LNCaP clone FGC (cell line): Measurements from ENCODE around the gene APBB2.

ENCODE experiments used
- DNase-seq: peaks from one replicate; pipeline ENCODE4 v3.0.0-alpha.2; 2011; ENCODE audit warnings: low read depth
- H3K4me3 ChIP-seq: 2 replicates; pipeline ENCODE4 v1.5.1; 2011; ENCODE audit warnings: mild to moderate bottlenecking, low read depth, low read length, control low read depth
- TF ChIP-seq, protein P1 (sequence below): IDR thresholded peaks from 2 replicates; pipeline ENCODE4 v1.5.1; 2012; ENCODE audit warnings: mild to moderate bottlenecking; ENCODE audit not compliant: control insufficient read depth, insufficient read depth; ENCODE audit errors: extremely low read depth

The APBB2 gene

GRCh38 chr4:41160856-41161255 lies 53.5 kb downstream of the APBB2 start:
- no peak for DNase-seq
- no peak overlapping the region for H3K4me3 ChIP-seq
- TF ChIP-seq, protein P1, sequence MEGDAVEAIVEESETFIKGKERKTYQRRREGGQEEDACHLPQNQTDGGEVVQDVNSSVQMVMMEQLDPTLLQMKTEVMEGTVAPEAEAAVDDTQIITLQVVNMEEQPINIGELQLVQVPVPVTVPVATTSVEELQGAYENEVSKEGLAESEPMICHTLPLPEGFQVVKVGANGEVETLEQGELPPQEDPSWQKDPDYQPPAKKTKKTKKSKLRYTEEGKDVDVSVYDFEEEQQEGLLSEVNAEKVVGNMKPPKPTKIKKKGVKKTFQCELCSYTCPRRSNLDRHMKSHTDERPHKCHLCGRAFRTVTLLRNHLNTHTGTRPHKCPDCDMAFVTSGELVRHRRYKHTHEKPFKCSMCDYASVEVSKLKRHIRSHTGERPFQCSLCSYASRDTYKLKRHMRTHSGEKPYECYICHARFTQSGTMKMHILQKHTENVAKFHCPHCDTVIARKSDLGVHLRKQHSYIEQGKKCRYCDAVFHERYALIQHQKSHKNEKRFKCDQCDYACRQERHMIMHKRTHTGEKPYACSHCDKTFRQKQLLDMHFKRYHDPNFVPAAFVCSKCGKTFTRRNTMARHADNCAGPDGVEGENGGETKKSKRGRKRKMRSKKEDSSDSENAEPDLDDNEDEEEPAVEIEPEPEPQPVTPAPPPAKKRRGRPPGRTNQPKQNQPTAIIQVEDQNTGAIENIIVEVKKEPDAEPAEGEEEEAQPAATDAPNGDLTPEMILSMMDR: no peak

GRCh38 chr4:41160012-41160789 lies 54.1 kb downstream of the APBB2 start:
- no peak for DNase-seq
- H3K4me3 ChIP-seq: no peak overlapping the region
- TF ChIP-seq, protein P1: no peak

GRCh38 chr4:41158756-41159155 lies 55.6 kb downstream of the APBB2 start:
- H3K4me3 ChIP-seq: no peak overlapping the region
- TF ChIP-seq, protein P1: no peak
- no peak for DNase-seq

DNA sequence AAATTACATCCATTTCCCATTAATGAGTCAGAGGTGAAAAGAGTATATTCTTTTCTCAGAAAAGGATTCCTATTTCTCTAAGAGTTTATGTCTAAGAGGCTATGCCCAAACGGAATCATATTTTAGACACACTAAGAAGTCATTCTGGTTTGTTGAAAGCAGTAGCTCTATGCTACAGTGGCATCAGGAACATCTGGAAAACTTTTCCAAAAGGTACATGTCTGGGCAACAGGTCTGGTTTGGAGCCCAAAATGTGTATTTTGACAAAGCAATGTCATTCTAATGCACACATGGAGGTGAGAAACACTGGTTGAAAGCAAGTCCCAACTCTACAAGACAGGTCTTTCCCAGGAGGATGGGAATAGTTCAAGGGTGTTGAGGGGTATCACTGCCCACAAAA lies 56.1 kb downstream of the APBB2 start:
- no peak overlapping the region for H3K4me3 ChIP-seq
- TF ChIP-seq, protein P1: no peak
- DNase-seq: no peak

GRCh38 chr4:41157009-41157408 lies 57.3 kb downstream of the APBB2 start:
- DNase-seq: no peak
- no peak overlapping the region for H3K4me3 ChIP-seq
- TF ChIP-seq, protein P1: no peak

DNA sequence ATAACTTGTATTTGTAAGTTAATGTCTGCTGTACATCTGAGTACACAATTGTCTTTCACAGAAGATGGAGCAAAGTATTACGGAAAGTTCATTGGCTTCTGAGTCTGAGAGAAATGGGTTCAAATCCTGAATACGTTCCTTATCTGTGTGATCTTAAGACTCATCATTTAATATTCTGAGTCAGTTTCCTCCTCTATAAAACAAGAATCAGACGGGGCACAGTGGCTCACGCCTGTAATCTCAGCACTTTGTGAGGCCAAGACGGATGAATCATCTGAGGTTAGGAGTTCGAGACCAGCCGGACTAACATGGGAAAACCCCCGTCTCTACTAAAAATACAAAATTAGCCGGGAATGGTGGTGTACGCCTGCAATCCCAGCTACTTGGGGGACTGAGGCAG lies 57.8 kb downstream of the APBB2 start:
- TF ChIP-seq, protein P1: no peak
- no peak overlapping the region for H3K4me3 ChIP-seq
- no peak for DNase-seq
